Measurements from ENCODE around the gene RANBP1. TPM values are rescaled to one million over a fixed set of nuclear protein-coding genes. Genes with fewer than 3 reads are reported as not detected.

The RANBP1 gene
- total RNA-seq, 2 donors from 2014 or later = 65.7 to 75.2 TPM

GRCh38 chr22:20092477-20092854 is 23.4 kb upstream of the RANBP1 start:
- H3K4me1 Mint-ChIP-seq = peaks cover 18% of the 10 kb centered on the region
- no peak for DNase-seq
- no peak overlapping the region for H3K4me3 Mint-ChIP-seq
- peak overlapping the region; percentile 61 for H3K27ac Mint-ChIP-seq
- no peaks in the 10 kb centered on the region for H3K9me3 ChIP-seq (ENCODE audit: control insufficient read depth, low read length, poor library complexity, severe bottlenecking)
- ATAC-seq = no peak
- peaks cover 15% of the 10 kb centered on the region for H3K36me3 Mint-ChIP-seq (ENCODE audit: low read depth)
- H3K27me3 Mint-ChIP-seq = no peaks in the 10 kb centered on the region

- Mint-ChIP-seq H3K4me1 (peaks cover 19% of the 10 kb centered on the region), H3K4me3 (peak overlapping the region; percentile 43)
These were observed 22.3 kb upstream of the RANBP1 start for GRCh38 chr22:20093418-20094196.

DNA sequence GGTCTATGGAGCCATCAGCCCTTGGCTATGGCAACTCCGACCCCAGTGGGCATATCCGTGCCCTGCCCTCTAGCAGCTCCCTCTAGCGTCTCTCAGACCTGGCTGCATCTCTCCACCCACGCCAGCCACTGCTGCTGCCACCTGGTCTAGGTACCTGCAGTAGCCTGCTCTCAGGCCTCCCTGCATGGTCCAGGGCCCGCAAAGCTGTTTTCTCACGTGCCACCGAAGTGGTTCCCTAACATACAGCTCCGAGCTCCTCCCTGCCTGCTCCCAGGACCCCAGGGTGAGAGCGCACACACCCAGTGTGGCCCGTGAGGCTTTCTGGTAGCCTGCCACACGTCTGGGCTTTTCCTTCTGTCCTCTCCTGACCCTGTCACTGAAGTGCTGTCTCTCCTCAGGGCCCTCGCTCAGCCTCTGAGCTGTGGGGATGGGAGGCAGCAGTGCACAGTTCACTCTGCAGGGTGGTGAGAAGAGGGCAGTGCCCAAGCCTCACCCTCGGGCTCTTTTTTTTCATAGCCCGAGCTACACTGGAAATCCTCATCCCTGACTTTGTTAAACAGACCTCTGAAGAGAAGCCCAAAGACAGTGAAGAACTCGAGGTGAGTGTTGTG is 21.6 kb upstream of the RANBP1 start:
- DNase-seq (no peak), ATAC-seq (no peak)
- Mint-ChIP-seq H3K36me3 (ENCODE audit: low read depth) (peaks cover 16% of the 10 kb centered on the region), H3K27ac (peak overlapping the region; percentile 47), H3K27me3 (no peaks in the 10 kb centered on the region), H3K4me3 (peak overlapping the region; percentile 43), H3K4me1 (peaks cover 22% of the 10 kb centered on the region)
- H3K9me3 ChIP-seq (ENCODE audit: control insufficient read depth, low read length, poor library complexity, severe bottlenecking) = no peaks in the 10 kb centered on the region

More at GRCh38 chr22:20093418-20094196, 22.3 kb upstream of the RANBP1 start:
- H3K9me3 ChIP-seq (ENCODE audit: control insufficient read depth, low read length, poor library complexity, severe bottlenecking) = no peaks in the 10 kb centered on the region
- DNase-seq (no peak), ATAC-seq (no peak)
- H3K36me3 Mint-ChIP-seq (ENCODE audit: low read depth) = peaks cover 16% of the 10 kb centered on the region
- no peaks in the 10 kb centered on the region for H3K27me3 Mint-ChIP-seq
- H3K27ac Mint-ChIP-seq = peak overlapping the region; percentile 61

- no peak overlapping the region for H3K4me3 Mint-ChIP-seq
- peaks cover 14% of the 10 kb centered on the region for H3K36me3 Mint-ChIP-seq (ENCODE audit: low read depth)
- peaks cover 28% of the 10 kb centered on the region for H3K4me1 Mint-ChIP-seq
- H3K27ac Mint-ChIP-seq = peak overlapping the region; percentile 65
- DNase-seq (no peak), ATAC-seq (no peak)
- H3K9me3 ChIP-seq (ENCODE audit: control insufficient read depth, low read length, poor library complexity, severe bottlenecking) = no peaks in the 10 kb centered on the region
- H3K27me3 Mint-ChIP-seq = no peaks in the 10 kb centered on the region
These were observed 20.4 kb upstream of the RANBP1 start for GRCh38 chr22:20095521-20095920.

DNA sequence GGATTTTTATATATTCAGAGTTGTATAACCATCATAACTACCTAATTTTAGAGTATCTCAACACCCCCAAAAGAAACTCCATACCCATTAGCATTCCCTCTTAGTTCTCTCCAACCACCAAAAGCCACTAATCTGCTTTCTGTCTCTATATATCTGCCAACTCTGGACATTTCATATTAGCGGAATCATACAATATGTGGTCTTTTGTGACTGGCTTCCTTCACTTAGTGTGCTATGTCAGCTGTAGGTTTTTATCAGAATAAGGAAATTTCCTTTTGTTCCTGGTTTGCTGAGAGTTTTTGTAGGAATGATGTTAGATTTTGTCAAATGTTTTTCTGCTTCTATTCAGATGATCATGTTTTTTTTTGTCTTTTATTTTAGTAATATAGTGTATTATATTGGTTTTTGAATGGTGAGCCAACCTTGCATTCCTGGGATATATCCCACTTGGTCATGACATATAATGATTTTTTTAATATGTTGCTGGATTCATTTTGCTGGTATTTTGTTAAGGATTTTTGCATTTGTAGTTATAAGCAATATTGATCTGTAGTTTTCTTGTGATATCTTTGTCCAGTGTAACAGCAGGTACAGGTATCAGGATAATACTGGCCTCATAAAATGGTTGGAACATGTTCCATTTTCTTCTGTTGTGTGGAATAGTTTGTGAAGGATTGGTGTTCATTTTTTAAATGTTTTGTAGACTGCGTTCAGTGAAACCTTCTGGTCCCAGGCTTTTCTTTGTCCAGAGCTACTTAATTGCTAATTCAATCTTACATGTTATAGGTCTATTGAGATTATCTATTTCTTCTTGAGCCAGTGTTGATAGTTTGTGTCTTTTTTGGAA is 19.1 kb upstream of the RANBP1 start:
- Mint-ChIP-seq H3K27me3 (no peaks in the 10 kb centered on the region), H3K27ac (peak overlapping the region; percentile 65), H3K4me1 (peaks cover 30% of the 10 kb centered on the region), H3K4me3 (no peak overlapping the region), H3K36me3 (ENCODE audit: low read depth) (peaks cover 7% of the 10 kb centered on the region)
- DNase-seq = no peak
- ATAC-seq = no peak
- H3K9me3 ChIP-seq (ENCODE audit: control insufficient read depth, low read length, poor library complexity, severe bottlenecking) = no peaks in the 10 kb centered on the region

DNA sequence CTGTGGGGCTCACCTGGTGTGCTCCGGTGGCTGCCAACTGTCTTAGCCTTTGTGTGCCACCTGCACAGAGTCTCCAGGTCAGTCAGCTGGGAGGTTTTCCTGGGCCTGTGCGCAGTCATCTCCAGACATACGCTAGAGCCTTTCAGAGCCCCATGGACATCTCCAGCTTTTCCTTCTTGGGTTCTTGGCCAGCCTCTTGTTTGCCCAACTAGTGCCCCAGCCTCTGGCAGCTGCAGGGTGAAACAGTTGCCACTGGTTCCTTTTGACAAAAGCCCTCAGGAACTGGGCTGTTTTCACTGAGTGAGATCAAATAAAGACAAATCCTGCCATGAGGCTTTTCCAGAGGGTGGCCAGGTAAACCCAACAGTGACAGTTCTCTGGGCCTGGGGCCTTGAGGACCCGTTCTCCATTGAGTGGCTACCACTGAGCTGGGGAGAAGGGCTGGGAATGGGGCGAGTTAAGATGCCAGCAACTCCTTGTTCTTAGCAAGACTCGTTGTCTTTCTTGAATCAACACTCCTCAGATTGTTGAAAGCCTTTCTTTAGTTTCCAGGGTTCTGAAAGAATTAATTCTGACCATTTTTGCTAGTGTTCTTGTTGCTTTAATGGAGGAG is 16.7 kb upstream of the RANBP1 start:
- peak overlapping the region; percentile 87 for H3K4me3 Mint-ChIP-seq
- peak overlapping the region; percentile 96 for H3K27ac Mint-ChIP-seq
- H3K36me3 Mint-ChIP-seq (ENCODE audit: low read depth) = peaks cover 7% of the 10 kb centered on the region
- peaks cover 34% of the 10 kb centered on the region for H3K4me1 Mint-ChIP-seq
- H3K27me3 Mint-ChIP-seq = no peaks in the 10 kb centered on the region
- DNase-seq (no peak), ATAC-seq (no peak)
- H3K9me3 ChIP-seq (ENCODE audit: control insufficient read depth, low read length, poor library complexity, severe bottlenecking) = no peaks in the 10 kb centered on the region

GRCh38 chr22:20101638-20102037 is 14.3 kb upstream of the RANBP1 start:
- no peak for DNase-seq
- H3K27ac Mint-ChIP-seq = peak overlapping the region; percentile 96
- no peaks in the 10 kb centered on the region for H3K27me3 Mint-ChIP-seq
- H3K4me1 Mint-ChIP-seq = peaks cover 31% of the 10 kb centered on the region
- H3K9me3 ChIP-seq (ENCODE audit: control insufficient read depth, low read length, poor library complexity, severe bottlenecking) = no peaks in the 10 kb centered on the region
- no peak for ATAC-seq
- peaks cover 2% of the 10 kb centered on the region for H3K36me3 Mint-ChIP-seq (ENCODE audit: low read depth)
- no peak overlapping the region for H3K4me3 Mint-ChIP-seq

- Mint-ChIP-seq H3K36me3 (ENCODE audit: low read depth) (peaks cover 2% of the 10 kb centered on the region), H3K27ac (peak overlapping the region; percentile 96), H3K27me3 (no peaks in the 10 kb centered on the region), H3K4me3 (peak overlapping the region; percentile 41), H3K4me1 (peaks cover 27% of the 10 kb centered on the region)
- ATAC-seq (no peak), DNase-seq (no peak)
- no peaks in the 10 kb centered on the region for H3K9me3 ChIP-seq (ENCODE audit: control insufficient read depth, low read length, poor library complexity, severe bottlenecking)
These were observed 13.6 kb upstream of the RANBP1 start for GRCh38 chr22:20102203-20102780.

DNA sequence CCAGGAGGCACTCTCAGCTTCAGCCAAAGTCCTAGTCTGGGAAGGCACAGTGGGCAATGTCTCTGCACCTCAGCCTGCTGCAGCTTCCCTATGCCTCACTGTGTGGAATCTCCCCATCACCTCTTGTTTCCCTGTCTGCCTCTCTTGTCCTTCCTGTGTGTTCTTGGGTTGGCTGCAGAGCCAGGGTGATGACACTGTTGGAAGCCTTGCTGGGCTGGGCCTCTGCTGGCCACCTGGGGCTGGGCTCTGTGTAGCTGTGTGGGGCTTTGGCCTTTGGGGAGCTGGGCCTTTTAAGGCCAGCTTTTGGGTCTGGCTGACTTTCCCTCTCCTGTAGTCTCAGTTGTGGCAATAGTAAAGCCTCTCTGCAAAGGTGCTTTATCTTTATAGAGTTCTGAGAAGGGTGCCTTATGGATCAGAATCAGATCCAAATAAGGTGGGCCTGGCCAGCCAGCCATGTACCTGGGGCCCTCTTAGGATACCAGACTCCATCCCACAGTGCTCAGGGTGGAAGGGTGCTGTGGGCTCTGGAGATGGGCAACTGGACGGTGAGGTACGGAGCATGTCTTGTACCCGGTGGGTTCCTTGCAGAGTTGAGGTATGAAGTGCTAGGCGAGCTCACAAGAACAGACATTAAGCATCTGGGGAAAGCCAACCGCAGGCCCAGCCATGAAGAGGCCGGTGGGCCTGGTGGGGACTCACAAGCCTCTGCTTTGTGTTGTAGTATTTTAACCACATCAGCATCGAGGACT is 10.3 kb upstream of the RANBP1 start:
- H3K9me3 ChIP-seq (ENCODE audit: control insufficient read depth, low read length, poor library complexity, severe bottlenecking) = no peaks in the 10 kb centered on the region
- Mint-ChIP-seq H3K4me3 (no peak overlapping the region), H3K36me3 (ENCODE audit: low read depth) (peaks cover 2% of the 10 kb centered on the region), H3K27me3 (no peaks in the 10 kb centered on the region), H3K4me1 (peaks cover 16% of the 10 kb centered on the region), H3K27ac (peak overlapping the region; percentile 16)
- DNase-seq = no peak
- ATAC-seq = no peak

- Mint-ChIP-seq H3K4me3 (no peak overlapping the region), H3K4me1 (peaks cover 10% of the 10 kb centered on the region), H3K27me3 (no peaks in the 10 kb centered on the region), H3K36me3 (ENCODE audit: low read depth) (peaks cover 2% of the 10 kb centered on the region), H3K27ac (peak overlapping the region; percentile 47)
- DNase-seq (no peak), ATAC-seq (no peak)
- no peaks in the 10 kb centered on the region for H3K9me3 ChIP-seq (ENCODE audit: control insufficient read depth, low read length, poor library complexity, severe bottlenecking)
These were observed 9.6 kb upstream of the RANBP1 start for GRCh38 chr22:20106205-20106848.

DNA sequence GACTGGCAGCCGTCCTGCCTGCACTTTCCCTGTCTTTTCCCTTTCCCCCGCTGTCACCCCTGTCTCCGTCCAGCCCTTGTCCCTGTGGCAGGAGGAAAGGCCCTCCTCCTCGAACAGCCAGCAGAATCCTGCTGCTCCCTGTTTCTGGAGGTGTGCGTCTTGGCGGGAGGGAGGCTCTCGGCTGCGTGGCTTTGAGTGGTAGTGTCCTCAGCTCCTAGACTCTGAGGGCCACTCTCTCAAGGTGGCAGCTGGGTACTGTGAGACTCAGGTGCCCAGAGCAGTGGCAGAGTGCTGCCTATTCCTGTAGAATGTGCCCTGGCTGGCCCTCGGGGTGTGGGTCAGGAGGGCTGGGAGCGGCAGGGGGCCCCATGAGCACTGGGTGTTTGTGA is 9.1 kb upstream of the RANBP1 start:
- no peaks in the 10 kb centered on the region for H3K27me3 Mint-ChIP-seq
- peaks cover 10% of the 10 kb centered on the region for H3K4me1 Mint-ChIP-seq
- no peak for DNase-seq
- peak overlapping the region; percentile 47 for H3K27ac Mint-ChIP-seq
- H3K36me3 Mint-ChIP-seq (ENCODE audit: low read depth) = peaks cover 2% of the 10 kb centered on the region
- no peaks in the 10 kb centered on the region for H3K9me3 ChIP-seq (ENCODE audit: control insufficient read depth, low read length, poor library complexity, severe bottlenecking)
- ATAC-seq = no peak
- H3K4me3 Mint-ChIP-seq = no peak overlapping the region

DNA sequence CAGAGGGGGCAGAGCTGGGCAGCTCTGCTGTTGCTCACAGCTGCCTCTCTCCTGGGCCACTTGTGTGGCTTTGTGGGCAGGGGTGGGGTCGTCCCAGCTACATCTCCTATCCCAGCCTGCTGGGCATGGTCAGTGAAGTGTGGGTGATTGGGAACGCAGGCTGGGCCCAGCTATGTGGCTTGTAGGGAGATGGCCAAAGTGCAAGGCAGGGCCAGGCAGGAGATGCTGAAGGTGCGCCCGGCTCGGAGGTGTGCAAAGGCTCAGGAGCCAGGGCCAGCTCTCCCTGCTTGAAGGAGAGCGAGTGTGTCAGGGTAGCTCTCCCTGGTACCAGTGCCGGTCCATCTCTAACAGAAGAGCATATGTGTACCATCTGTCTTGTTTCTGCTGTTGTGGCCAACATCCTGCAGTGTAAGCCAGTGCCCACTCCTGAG is 8.4 kb upstream of the RANBP1 start:
- ATAC-seq (no peak), DNase-seq (no peak)
- Mint-ChIP-seq H3K4me3 (peak overlapping the region; percentile 62), H3K36me3 (ENCODE audit: low read depth) (peaks cover 2% of the 10 kb centered on the region), H3K4me1 (peaks cover 13% of the 10 kb centered on the region), H3K27ac (peak overlapping the region; percentile 47), H3K27me3 (no peaks in the 10 kb centered on the region)
- no peaks in the 10 kb centered on the region for H3K9me3 ChIP-seq (ENCODE audit: control insufficient read depth, low read length, poor library complexity, severe bottlenecking)
